Activated naive CD4-positive, alpha-beta T cell treated with anti-CD3 and anti-CD28 coated beads, Interleukin-2, amount 50 U/mL, for 24 hours (primary cell): ENCODE results near the gene CMIP.

Experiments used
- H3K27ac Mint-ChIP-seq: one replicate; pipeline ENCODE4 v1.8.0; 2021; ENCODE audit warnings: mild to moderate bottlenecking, mixed read lengths
- H3K27me3 Mint-ChIP-seq: one replicate; pipeline ENCODE4 v1.8.0; 2021; ENCODE audit warnings: mixed read lengths
- H3K36me3 Mint-ChIP-seq: one replicate; pipeline ENCODE4 v1.8.0; 2021; ENCODE audit warnings: mixed read lengths
- H3K4me1 Mint-ChIP-seq: one replicate; pipeline ENCODE4 v1.8.0; 2021; ENCODE audit warnings: mixed read lengths
- H3K4me3 Mint-ChIP-seq: one replicate; pipeline ENCODE4 v1.8.0; 2021; ENCODE audit warnings: mild to moderate bottlenecking, mixed read lengths
- H3K9me3 Mint-ChIP-seq: one replicate; pipeline ENCODE4 v1.8.0; 2021; ENCODE audit warnings: mixed read lengths

The CMIP gene

GRCh38 chr16:81582655-81583441 lies 138.2 kb downstream of the CMIP start:
- H3K27me3 Mint-ChIP-seq: no peaks in the 10 kb centered on the region
- H3K4me3 Mint-ChIP-seq: no peak overlapping the region
- no peaks in the 10 kb centered on the region for H3K9me3 Mint-ChIP-seq
- peaks cover 5% of the 10 kb centered on the region for H3K36me3 Mint-ChIP-seq
- H3K27ac Mint-ChIP-seq: no peak overlapping the region
- H3K4me1 Mint-ChIP-seq: peaks cover 14% of the 10 kb centered on the region

GRCh38 chr16:81583893-81584631 lies 139.5 kb downstream of the CMIP start:
- Mint-ChIP-seq H3K36me3 (peaks cover 5% of the 10 kb centered on the region), H3K4me1 (peaks cover 20% of the 10 kb centered on the region), H3K4me3 (no peak overlapping the region), H3K9me3 (no peaks in the 10 kb centered on the region), H3K27ac (no peak overlapping the region), H3K27me3 (no peaks in the 10 kb centered on the region)

GRCh38 chr16:81585785-81586184 lies 141.2 kb downstream of the CMIP start:
- Mint-ChIP-seq H3K36me3 (peaks cover 4% of the 10 kb centered on the region), H3K27me3 (no peaks in the 10 kb centered on the region), H3K27ac (no peak overlapping the region)

GRCh38 chr16:81586417-81586816 lies 141.8 kb downstream of the CMIP start:
- H3K4me1 Mint-ChIP-seq: peaks cover 24% of the 10 kb centered on the region
- H3K27ac Mint-ChIP-seq: no peak overlapping the region
- no peaks in the 10 kb centered on the region for H3K9me3 Mint-ChIP-seq
- peaks cover 2% of the 10 kb centered on the region for H3K36me3 Mint-ChIP-seq
- no peaks in the 10 kb centered on the region for H3K27me3 Mint-ChIP-seq
- no peak overlapping the region for H3K4me3 Mint-ChIP-seq

More at GRCh38 chr16:81585785-81586184, 141.2 kb downstream of the CMIP start:
- Mint-ChIP-seq H3K4me3 (no peak overlapping the region), H3K9me3 (no peaks in the 10 kb centered on the region), H3K4me1 (peaks cover 24% of the 10 kb centered on the region)

GRCh38 chr16:81586977-81587625 lies 142.5 kb downstream of the CMIP start:
- no peak overlapping the region for H3K27ac Mint-ChIP-seq
- no peaks in the 10 kb centered on the region for H3K9me3 Mint-ChIP-seq
- H3K4me3 Mint-ChIP-seq: no peak overlapping the region
- no peaks in the 10 kb centered on the region for H3K27me3 Mint-ChIP-seq
- H3K4me1 Mint-ChIP-seq: peaks cover 24% of the 10 kb centered on the region
- H3K36me3 Mint-ChIP-seq: peaks cover 2% of the 10 kb centered on the region

GRCh38 chr16:81587626-81588160 lies 143.1 kb downstream of the CMIP start:
- Mint-ChIP-seq H3K36me3 (peaks cover under 1% of the 10 kb centered on the region), H3K27ac (no peak overlapping the region), H3K9me3 (no peaks in the 10 kb centered on the region)

GRCh38 chr16:81588326-81589081 lies 143.9 kb downstream of the CMIP start:
- no peaks in the 10 kb centered on the region for H3K36me3 Mint-ChIP-seq
- H3K9me3 Mint-ChIP-seq: no peaks in the 10 kb centered on the region
- H3K27me3 Mint-ChIP-seq: no peaks in the 10 kb centered on the region
- H3K27ac Mint-ChIP-seq: no peak overlapping the region
- H3K4me3 Mint-ChIP-seq: no peak overlapping the region
- peaks cover 24% of the 10 kb centered on the region for H3K4me1 Mint-ChIP-seq

More at GRCh38 chr16:81587626-81588160, 143.1 kb downstream of the CMIP start:
- H3K27me3 Mint-ChIP-seq: no peaks in the 10 kb centered on the region
- no peak overlapping the region for H3K4me3 Mint-ChIP-seq
- H3K4me1 Mint-ChIP-seq: peaks cover 24% of the 10 kb centered on the region

- H3K4me1 Mint-ChIP-seq: peaks cover 22% of the 10 kb centered on the region
- no peaks in the 10 kb centered on the region for H3K9me3 Mint-ChIP-seq
- H3K27ac Mint-ChIP-seq: no peak overlapping the region
- H3K27me3 Mint-ChIP-seq: no peaks in the 10 kb centered on the region
- H3K36me3 Mint-ChIP-seq: no peaks in the 10 kb centered on the region
- no peak overlapping the region for H3K4me3 Mint-ChIP-seq
These were observed 145.5 kb downstream of the CMIP start for GRCh38 chr16:81589975-81590650.

- Mint-ChIP-seq H3K9me3 (no peaks in the 10 kb centered on the region), H3K4me3 (no peak overlapping the region), H3K27me3 (no peaks in the 10 kb centered on the region)
These were observed 146.3 kb downstream of the CMIP start for GRCh38 chr16:81590714-81591544.

GRCh38 chr16:81591545-81591870 lies 146.9 kb downstream of the CMIP start:
- Mint-ChIP-seq H3K4me3 (no peak overlapping the region), H3K9me3 (no peaks in the 10 kb centered on the region), H3K27me3 (no peaks in the 10 kb centered on the region), H3K4me1 (peaks cover 23% of the 10 kb centered on the region), H3K27ac (no peak overlapping the region), H3K36me3 (no peaks in the 10 kb centered on the region)

More at GRCh38 chr16:81590714-81591544, 146.3 kb downstream of the CMIP start:
- no peak overlapping the region for H3K27ac Mint-ChIP-seq
- peaks cover 23% of the 10 kb centered on the region for H3K4me1 Mint-ChIP-seq
- no peaks in the 10 kb centered on the region for H3K36me3 Mint-ChIP-seq

- no peaks in the 10 kb centered on the region for H3K36me3 Mint-ChIP-seq
- no peak overlapping the region for H3K27ac Mint-ChIP-seq
- no peaks in the 10 kb centered on the region for H3K9me3 Mint-ChIP-seq
- H3K27me3 Mint-ChIP-seq: no peaks in the 10 kb centered on the region
- peaks cover 28% of the 10 kb centered on the region for H3K4me1 Mint-ChIP-seq
- H3K4me3 Mint-ChIP-seq: no peak overlapping the region
These were observed 147.8 kb downstream of the CMIP start for GRCh38 chr16:81592353-81592866.

- Mint-ChIP-seq H3K4me3 (no peak overlapping the region), H3K36me3 (no peaks in the 10 kb centered on the region), H3K27me3 (no peaks in the 10 kb centered on the region), H3K27ac (no peak overlapping the region), H3K9me3 (no peaks in the 10 kb centered on the region), H3K4me1 (peaks cover 24% of the 10 kb centered on the region)
These were observed 148.9 kb downstream of the CMIP start for GRCh38 chr16:81593481-81593880.

- H3K27ac Mint-ChIP-seq: no peak overlapping the region
These were observed 151.2 kb downstream of the CMIP start for GRCh38 chr16:81595629-81596292.

More at GRCh38 chr16:81595629-81596292, 151.2 kb downstream of the CMIP start:
- no peaks in the 10 kb centered on the region for H3K9me3 Mint-ChIP-seq
- no peak overlapping the region for H3K4me3 Mint-ChIP-seq
- no peaks in the 10 kb centered on the region for H3K36me3 Mint-ChIP-seq
- no peaks in the 10 kb centered on the region for H3K27me3 Mint-ChIP-seq
- H3K4me1 Mint-ChIP-seq: peaks cover 27% of the 10 kb centered on the region
